Esophagus mucosa (tissue), 1 donor: ENCODE results near the gene USP32. TPM values are rescaled to one million over a fixed set of nuclear protein-coding genes. Genes with fewer than 3 reads are reported as not detected.

ENCODE experiments used
- ATAC-seq: fragments of 200-7000 bp; cut with Tn5 transposase; one replicate; pipeline ENCODE4 v1.9.1; 2020
- total RNA-seq: library from RNA; stranded (reverse); gene quantifications from one replicate; pipeline ENCODE4 v1.2.4, GENCODE V29; 2023
- donor health status: DM: yes; HTN: yes; CAD: no.

The USP32 gene
- total RNA-seq, 1 donor from 2014 or later, result 53.5 TPM

- peak; percentile 98 for ATAC-seq
Observed at GRCh38 chr17:60372790-60373483, 19.0 kb downstream of the USP32 start.

- ATAC-seq, result peak; percentile 51
Observed at GRCh38 chr17:60371818-60372510, 20.0 kb downstream of the USP32 start.

GRCh38 chr17:60371416-60371815 lies 20.5 kb downstream of the USP32 start:
- ATAC-seq, result no peak

- ATAC-seq, result no peak
Observed at GRCh38 chr17:60369727-60370126, 22.2 kb downstream of the USP32 start.

- ATAC-seq, result no peak
Observed at GRCh38 chr17:60363700-60364405, 28.1 kb downstream of the USP32 start.

GRCh38 chr17:60362329-60362728 lies 29.6 kb downstream of the USP32 start:
- ATAC-seq, result no peak

- ATAC-seq, result no peak
Observed at GRCh38 chr17:60361889-60362288, 30.0 kb downstream of the USP32 start.

- ATAC-seq, result no peak
Observed at GRCh38 chr17:60359415-60359814, 32.5 kb downstream of the USP32 start.

GRCh38 chr17:60358606-60359225 lies 33.2 kb downstream of the USP32 start:
- no peak for ATAC-seq

GRCh38 chr17:60356940-60357339 lies 35.0 kb downstream of the USP32 start:
- ATAC-seq, result no peak

- no peak for ATAC-seq
Observed at GRCh38 chr17:60355663-60356594, 36.0 kb downstream of the USP32 start.

- no peak for ATAC-seq
Observed at GRCh38 chr17:60354223-60354622, 37.7 kb downstream of the USP32 start.

GRCh38 chr17:60353773-60354172 lies 38.2 kb downstream of the USP32 start:
- no peak for ATAC-seq

- no peak for ATAC-seq
Observed at GRCh38 chr17:60352569-60352968, 39.4 kb downstream of the USP32 start.

GRCh38 chr17:60352071-60352470 lies 39.9 kb downstream of the USP32 start:
- ATAC-seq, result no peak

- ATAC-seq, result no peak
Observed at GRCh38 chr17:60351012-60351695, 40.8 kb downstream of the USP32 start.

- ATAC-seq, result no peak
Observed at GRCh38 chr17:60348616-60349015, 43.3 kb downstream of the USP32 start.

GRCh38 chr17:60345233-60345632 lies 46.7 kb downstream of the USP32 start:
- ATAC-seq, result no peak

- ATAC-seq, result peak; percentile 99
Observed at GRCh38 chr17:60342492-60342891, 49.4 kb downstream of the USP32 start.

- no peak for ATAC-seq
Observed at GRCh38 chr17:60335289-60335688, 56.6 kb downstream of the USP32 start.

GRCh38 chr17:60333628-60334031 lies 58.3 kb downstream of the USP32 start:
- no peak for ATAC-seq
